Activated CD4-positive, alpha-beta T cell treated with anti-CD3 and anti-CD28 coated beads, Interleukin-2, amount 10 ng/mL, durations not matched to agents 24 days and 14 days (primary cell): ENCODE data around the gene TBC1D8. TPM values are rescaled to one million over a fixed set of nuclear protein-coding genes. Genes with fewer than 3 reads are reported as not detected.

ENCODE experiments used
- DNase-seq: peaks from one replicate; pipeline ENCODE4 v3.0.0; 2022
- H3K27ac Mint-ChIP-seq: one replicate; pipeline ENCODE4 v1.8.0; 2022; ENCODE audit warnings: mild to moderate bottlenecking, mixed read lengths
- H3K27me3 Mint-ChIP-seq: one replicate; pipeline ENCODE4 v1.8.0; 2022; ENCODE audit warnings: mixed read lengths
- H3K36me3 Mint-ChIP-seq: one replicate; pipeline ENCODE4 v1.8.0; 2022; ENCODE audit warnings: low read depth, mild to moderate bottlenecking, mixed read lengths
- H3K4me1 Mint-ChIP-seq: one replicate; pipeline ENCODE4 v1.8.0; 2021; ENCODE audit warnings: mixed read lengths
- H3K4me3 Mint-ChIP-seq: one replicate; pipeline ENCODE4 v1.8.0; 2022; ENCODE audit warnings: mild to moderate bottlenecking, moderate library complexity, mixed read lengths
- H3K9me3 Mint-ChIP-seq: one replicate; pipeline ENCODE4 v1.8.0; 2021; ENCODE audit warnings: mixed read lengths
- intact Hi-C: fragments of 100-400 bp; cut with micrococcal nuclease; formaldehyde crosslinking; loops from one replicate; pipeline ENCODE4 v1.15.1; 2023
- total RNA-seq: library from RNA; stranded (reverse); gene quantifications from 2 replicates; pipeline ENCODE4 v1.2.3, GENCODE V29; 2022

The TBC1D8 gene
- total RNA-seq, 1 donor from 2014 or later: 1.4 TPM

DNA sequence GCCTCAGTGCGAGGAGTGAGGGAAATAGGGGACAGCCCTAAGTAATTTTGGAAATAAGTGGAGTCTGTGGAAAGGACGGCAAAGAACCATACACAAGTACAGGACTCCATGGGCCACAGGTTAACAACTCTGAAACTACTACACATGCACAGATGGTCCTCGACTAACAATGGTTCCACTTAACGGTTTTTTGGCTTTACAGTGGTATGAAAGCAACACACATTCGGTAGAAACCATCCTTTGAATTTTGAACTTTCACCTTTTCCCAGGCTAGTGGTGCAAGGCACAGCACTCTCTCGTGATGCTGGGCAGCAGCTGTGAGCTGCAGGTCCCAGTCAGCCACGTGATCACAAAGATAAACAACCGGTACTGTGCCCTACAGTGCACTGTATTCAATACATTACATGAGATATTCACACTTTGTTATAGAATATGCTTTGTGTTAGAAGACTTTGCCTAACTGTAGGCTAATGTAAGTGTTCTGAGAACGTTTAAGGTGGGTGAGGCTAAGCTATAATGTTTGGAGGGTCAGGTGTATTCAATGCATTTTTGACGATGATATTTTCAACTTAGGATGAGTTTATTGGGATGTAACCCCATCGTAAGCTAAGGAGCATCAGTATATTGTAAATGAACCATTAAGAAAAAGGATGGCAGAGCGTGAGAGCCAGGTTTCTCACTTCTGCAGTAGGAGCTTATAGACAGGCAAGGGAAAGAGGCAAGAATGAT, 44.6 kb downstream of the TBC1D8 start:
- intact Hi-C loops: no loop called here
- Mint-ChIP-seq H3K27ac (no peak overlapping the region), H3K9me3 (peaks cover 5% of the 10 kb centered on the region), H3K36me3 (no peaks in the 10 kb centered on the region), H3K4me3 (no peak overlapping the region), H3K4me1 (no peaks in the 10 kb centered on the region), H3K27me3 (peaks cover 4% of the 10 kb centered on the region)
- no peak for DNase-seq

GRCh38 chr2:101105654-101106053, 45.5 kb downstream of the TBC1D8 start:
- H3K4me3 Mint-ChIP-seq: no peak overlapping the region
- DNase-seq: no peak

GRCh38 chr2:101097638-101098037, 53.5 kb downstream of the TBC1D8 start:
- Mint-ChIP-seq H3K4me3 (no peak overlapping the region), H3K4me1 (no peaks in the 10 kb centered on the region), H3K27ac (no peak overlapping the region), H3K9me3 (peaks cover 24% of the 10 kb centered on the region), H3K36me3 (no peaks in the 10 kb centered on the region), H3K27me3 (peaks cover 5% of the 10 kb centered on the region)
- DNase-seq: no peak
- intact Hi-C loops: no loop called here

More at GRCh38 chr2:101105654-101106053, 45.5 kb downstream of the TBC1D8 start:
- Mint-ChIP-seq H3K9me3 (peaks cover 12% of the 10 kb centered on the region), H3K4me1 (no peaks in the 10 kb centered on the region), H3K27me3 (peaks cover 4% of the 10 kb centered on the region), H3K36me3 (no peaks in the 10 kb centered on the region), H3K27ac (no peak overlapping the region)
- intact Hi-C loops: no loop called here

GRCh38 chr2:101096619-101097142, 54.5 kb downstream of the TBC1D8 start:
- Mint-ChIP-seq H3K27me3 (peaks cover 5% of the 10 kb centered on the region), H3K27ac (no peak overlapping the region), H3K36me3 (no peaks in the 10 kb centered on the region), H3K4me1 (no peaks in the 10 kb centered on the region), H3K4me3 (no peak overlapping the region), H3K9me3 (peaks cover 19% of the 10 kb centered on the region)
- DNase-seq: no peak
- intact Hi-C loops: no loop called here

DNA sequence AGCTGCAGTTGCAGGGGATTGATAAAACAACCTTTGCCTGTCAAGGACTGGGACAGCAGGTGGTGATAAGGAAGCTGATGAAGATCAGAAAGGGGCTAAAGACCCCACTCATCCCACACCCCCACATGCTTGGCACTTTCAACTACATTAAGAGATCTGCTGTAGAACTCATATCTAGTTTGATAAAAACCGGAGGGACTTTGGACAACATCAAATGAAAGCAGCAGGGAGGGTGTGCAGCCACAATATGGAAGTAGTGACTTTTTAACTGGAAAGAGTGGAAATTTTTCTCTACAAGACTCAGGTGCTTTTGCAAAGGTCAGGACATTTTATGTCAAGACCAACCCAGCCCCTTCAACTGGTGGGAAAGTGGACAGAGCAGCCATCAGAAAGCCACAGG, 56.8 kb downstream of the TBC1D8 start:
- Mint-ChIP-seq H3K4me3 (no peak overlapping the region), H3K27ac (no peak overlapping the region), H3K9me3 (peaks cover 10% of the 10 kb centered on the region), H3K36me3 (no peaks in the 10 kb centered on the region), H3K27me3 (peaks cover 5% of the 10 kb centered on the region), H3K4me1 (peaks cover 2% of the 10 kb centered on the region)
- no peak for DNase-seq
- intact Hi-C loops: no loop called here

- Mint-ChIP-seq H3K4me3 (no peak overlapping the region), H3K27me3 (no peaks in the 10 kb centered on the region), H3K9me3 (no peaks in the 10 kb centered on the region), H3K27ac (no peak overlapping the region), H3K4me1 (peaks cover 3% of the 10 kb centered on the region), H3K36me3 (no peaks in the 10 kb centered on the region)
- intact Hi-C loops: no loop called here
- no peak for DNase-seq
Observed at GRCh38 chr2:101089942-101090799, 61.0 kb downstream of the TBC1D8 start.

- H3K4me3 Mint-ChIP-seq: no peak overlapping the region
- H3K36me3 Mint-ChIP-seq: no peaks in the 10 kb centered on the region
Observed at GRCh38 chr2:101089419-101089818, 61.8 kb downstream of the TBC1D8 start.

DNA sequence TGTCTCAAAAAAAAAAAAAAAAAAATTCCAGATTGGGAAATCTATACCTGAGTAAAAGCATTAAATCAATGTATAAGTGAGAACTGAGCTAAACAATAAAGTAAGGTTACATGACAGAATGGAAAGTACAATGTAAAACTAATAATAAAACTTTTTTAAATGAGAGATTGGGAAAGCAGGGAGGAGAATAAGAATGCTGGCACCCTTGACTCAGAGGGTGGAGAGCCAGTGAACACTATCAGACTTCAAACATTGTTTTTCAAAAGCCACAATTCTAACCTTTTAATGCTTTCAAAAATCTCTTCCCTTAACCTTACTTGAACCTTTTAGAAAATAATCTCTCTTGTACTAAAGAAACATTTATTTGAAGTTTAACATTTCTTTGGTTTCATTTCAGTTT, 63.5 kb downstream of the TBC1D8 start:
- Mint-ChIP-seq H3K27me3 (no peaks in the 10 kb centered on the region), H3K27ac (no peak overlapping the region), H3K4me3 (no peak overlapping the region), H3K4me1 (peaks cover 3% of the 10 kb centered on the region), H3K9me3 (no peaks in the 10 kb centered on the region), H3K36me3 (no peaks in the 10 kb centered on the region)
- intact Hi-C loops: no loop called here
- DNase-seq: no peak

More at GRCh38 chr2:101089419-101089818, 61.8 kb downstream of the TBC1D8 start:
- intact Hi-C loops: no loop called here
- no peaks in the 10 kb centered on the region for H3K9me3 Mint-ChIP-seq
- DNase-seq: no peak
- H3K27ac Mint-ChIP-seq: no peak overlapping the region
- H3K27me3 Mint-ChIP-seq: no peaks in the 10 kb centered on the region
- peaks cover 3% of the 10 kb centered on the region for H3K4me1 Mint-ChIP-seq

DNA sequence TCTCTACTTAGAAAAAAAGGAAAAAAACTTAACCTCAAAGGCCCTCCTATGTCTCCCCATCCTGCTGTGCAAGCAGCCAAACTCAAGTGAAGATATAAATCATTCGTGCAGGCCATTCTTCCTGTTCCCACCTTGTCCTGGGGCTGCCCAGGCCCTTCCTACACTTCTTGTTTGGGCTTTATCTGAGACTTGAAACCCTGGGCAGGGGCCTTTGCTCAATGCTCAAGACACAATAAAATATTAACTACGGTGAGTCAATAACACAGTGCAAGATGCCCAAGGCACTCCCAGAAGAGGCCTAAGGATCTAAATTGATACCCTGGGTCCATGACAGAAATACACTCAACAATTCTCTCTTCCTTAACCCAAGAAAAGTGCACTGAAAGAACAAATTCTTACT, 67.6 kb downstream of the TBC1D8 start:
- Mint-ChIP-seq H3K27ac (no peak overlapping the region), H3K4me3 (no peak overlapping the region), H3K27me3 (no peaks in the 10 kb centered on the region), H3K9me3 (no peaks in the 10 kb centered on the region), H3K4me1 (no peaks in the 10 kb centered on the region), H3K36me3 (no peaks in the 10 kb centered on the region)
- intact Hi-C loops: no loop called here
- DNase-seq: no peak

DNA sequence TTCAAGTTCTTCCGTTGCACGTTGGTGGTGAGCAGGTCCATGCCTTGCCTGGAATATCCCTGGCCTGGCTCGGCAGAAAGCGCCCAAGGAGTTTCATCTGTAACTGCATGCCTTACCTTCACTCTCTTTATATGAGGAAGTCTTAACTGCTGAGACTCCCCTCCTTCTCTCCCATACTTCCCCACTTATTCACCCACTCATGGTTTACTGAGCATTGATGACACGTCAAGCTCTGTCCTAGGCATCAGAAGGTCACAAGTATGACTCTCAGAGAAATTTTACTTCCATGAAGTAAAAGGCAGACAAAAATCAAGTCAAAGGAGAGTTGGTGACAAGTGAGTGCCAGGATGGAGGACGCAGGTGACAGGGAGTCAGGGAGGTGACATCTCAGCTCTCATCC, 68.2 kb downstream of the TBC1D8 start:
- Mint-ChIP-seq H3K36me3 (no peaks in the 10 kb centered on the region), H3K27me3 (no peaks in the 10 kb centered on the region), H3K9me3 (no peaks in the 10 kb centered on the region), H3K27ac (no peak overlapping the region), H3K4me1 (no peaks in the 10 kb centered on the region), H3K4me3 (no peak overlapping the region)
- intact Hi-C loops: no loop called here
- DNase-seq: no peak

- Mint-ChIP-seq H3K36me3 (no peaks in the 10 kb centered on the region), H3K4me1 (no peaks in the 10 kb centered on the region), H3K27me3 (no peaks in the 10 kb centered on the region), H3K9me3 (no peaks in the 10 kb centered on the region), H3K4me3 (no peak overlapping the region), H3K27ac (no peak overlapping the region)
- intact Hi-C loops: no loop called here
- no peak for DNase-seq
Observed at GRCh38 chr2:101081375-101081907, 69.7 kb downstream of the TBC1D8 start.

DNA sequence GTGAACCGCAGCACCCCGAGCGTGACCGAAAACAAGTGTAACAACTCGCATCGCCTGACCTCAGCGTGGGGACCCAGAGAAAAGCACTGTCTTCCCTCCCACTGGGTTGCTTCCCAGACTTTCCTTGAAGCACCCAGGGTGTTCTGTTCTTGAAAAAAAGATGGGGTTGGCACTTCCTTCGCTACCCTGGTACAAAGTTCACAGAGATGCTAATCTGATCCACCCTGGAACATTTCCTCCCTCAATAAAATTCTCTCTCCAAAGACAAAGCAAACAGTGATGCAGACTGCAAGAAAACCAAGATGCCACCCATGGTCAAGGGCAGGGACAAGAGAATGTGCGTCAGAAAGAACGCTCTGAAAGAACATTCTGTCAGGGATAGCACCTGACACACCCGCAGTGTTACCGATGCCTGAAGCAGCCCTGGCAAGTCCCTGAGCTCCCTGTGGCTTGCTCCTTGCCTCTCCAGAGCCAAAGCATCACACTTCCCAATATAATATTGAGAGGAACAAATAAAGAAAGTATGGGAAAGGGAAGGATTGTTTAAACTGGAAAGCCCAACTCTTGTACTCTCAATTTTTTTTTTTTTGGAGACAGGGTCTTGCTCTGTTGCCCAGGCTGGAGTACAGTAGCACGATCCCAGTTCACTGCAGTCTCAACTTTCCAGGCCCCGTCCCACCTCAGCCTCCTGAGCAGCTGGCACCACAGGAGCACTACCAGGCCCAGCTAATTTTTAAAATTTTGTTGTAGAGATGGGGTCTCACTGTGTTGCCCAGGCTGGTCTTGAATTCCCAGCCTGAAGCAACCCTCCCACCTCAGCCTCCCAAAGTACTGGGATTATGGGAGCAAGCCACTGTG, 70.7 kb downstream of the TBC1D8 start:
- intact Hi-C loops: no loop called here
- Mint-ChIP-seq H3K27me3 (no peaks in the 10 kb centered on the region), H3K27ac (no peak overlapping the region), H3K36me3 (no peaks in the 10 kb centered on the region), H3K4me3 (no peak overlapping the region), H3K4me1 (no peaks in the 10 kb centered on the region), H3K9me3 (no peaks in the 10 kb centered on the region)
- no peak for DNase-seq

DNA sequence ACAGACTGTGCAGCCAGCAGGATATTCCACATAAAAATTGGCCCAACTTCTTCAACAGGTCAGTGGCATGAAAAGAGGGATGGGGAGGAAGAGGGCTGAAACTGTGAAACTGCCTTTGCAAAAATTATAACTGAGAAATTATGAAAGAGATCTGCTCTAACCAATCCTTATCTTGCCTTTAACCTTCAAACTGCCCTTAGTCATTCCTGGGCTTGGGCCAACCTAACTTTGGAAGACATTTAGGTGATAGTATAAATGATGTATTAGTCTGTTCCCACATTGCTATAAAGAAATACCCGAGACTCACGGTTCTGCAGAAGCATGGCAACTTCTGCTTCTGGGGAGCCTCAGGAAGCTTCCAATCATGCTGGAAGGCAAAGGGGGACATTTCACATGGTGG, 74.6 kb downstream of the TBC1D8 start:
- intact Hi-C loops: no loop called here
- no peaks in the 10 kb centered on the region for H3K4me1 Mint-ChIP-seq
- DNase-seq: no peak
- H3K36me3 Mint-ChIP-seq: no peaks in the 10 kb centered on the region
- H3K27ac Mint-ChIP-seq: no peak overlapping the region
- peaks cover 2% of the 10 kb centered on the region for H3K27me3 Mint-ChIP-seq
- no peaks in the 10 kb centered on the region for H3K9me3 Mint-ChIP-seq
- H3K4me3 Mint-ChIP-seq: no peak overlapping the region
